IMR-90 (cell line): ENCODE results near the gene KCNAB1. TPM values are rescaled to one million over a fixed set of nuclear protein-coding genes. Genes with fewer than 3 reads are reported as not detected.

ENCODE experiments used
- ATAC-seq: fragments of 200-7000 bp; cut with Tn5 transposase; 2 replicates; pipeline ENCODE4 v1.9.1; 2020; ENCODE audit warnings: low read depth, mild to moderate bottlenecking, moderate library complexity
- BruUV-seq: library from RNA; stranded (reverse); fragments of 400-500 nt; replicated peaks from 2 replicates; lab custom pipeline; 2021; lab: Mats Ljungman, UMichigan
- CTCF ChIA-PET: fragments of 300-600 bp; formaldehyde crosslinking; extraction: SDS; loops from one replicate; lab custom pipeline; 2021; ENCODE audit warnings: antibody characterized with exemption; lab: Yijun Ruan, JAX
- POLR2A ChIA-PET: fragments of 300-600 bp; sonication (Branson Sonifier 250); formaldehyde crosslinking; loops from one replicate; lab custom pipeline; 2022; ENCODE audit warnings: antibody characterized with exemption; ENCODE audit not compliant: unreplicated experiment; lab: Charles Lee
- DNase-seq: peaks from one replicate; pipeline ENCODE4 v3.0.0; 2013
- H2AFZ ChIP-seq: replicated peaks from 2 replicates; pipeline ENCODE3; 2013; ENCODE audit warnings: low read length, mild to moderate bottlenecking; ENCODE audit not compliant: poor library complexity
- H2AK5ac ChIP-seq: 2 replicates; pipeline ENCODE4 v1.6.1; 2013; ENCODE audit warnings: low read depth, low read length, inconsistent platforms
- H2AK9ac ChIP-seq: replicated peaks from 2 replicates; pipeline ENCODE3; 2013; ENCODE audit warnings: mild to moderate bottlenecking, low read depth, low read length, moderate library complexity; ENCODE audit not compliant: poor library complexity
- H2BK120ac ChIP-seq: 2 replicates; pipeline ENCODE4 v1.6.1; 2013; ENCODE audit warnings: low read depth, low read length, inconsistent platforms
- H2BK15ac ChIP-seq: 3 replicates; pipeline ENCODE4 v1.6.1; 2013; ENCODE audit warnings: low read depth, low read length, inconsistent platforms
- H2BK20ac ChIP-seq: 2 replicates; pipeline ENCODE4 v1.6.1; 2013; ENCODE audit warnings: low read depth, mild to moderate bottlenecking, inconsistent platforms, low read length, moderate library complexity
- H2BK5ac ChIP-seq: 2 replicates; pipeline ENCODE4 v1.6.1; 2013; ENCODE audit warnings: mild to moderate bottlenecking, low read depth, low read length, inconsistent platforms; ENCODE audit not compliant: poor library complexity, severe bottlenecking
- H3K14ac ChIP-seq: replicated peaks from 2 replicates; pipeline ENCODE4 v1.6.1; 2013; ENCODE audit warnings: low read depth, low read length, inconsistent platforms
- H3K18ac ChIP-seq: 2 replicates; pipeline ENCODE4 v1.6.1; 2013; ENCODE audit warnings: low read depth, low read length, control low read depth
- H3K23ac ChIP-seq: 2 replicates; pipeline ENCODE4 v1.6.1; 2013; ENCODE audit warnings: low read depth, low read length, inconsistent platforms
- H3K27ac ChIP-seq: 2 replicates; pipeline ENCODE4 v1.5.1; 2013; ENCODE audit warnings: mild to moderate bottlenecking, control low read depth, low read length; ENCODE audit not compliant: insufficient read depth
- H3K27me3 ChIP-seq: 2 replicates; pipeline ENCODE4 v1.6.1; 2013; ENCODE audit warnings: low read length; ENCODE audit not compliant: control insufficient read depth, insufficient read depth
- H3K36me3 ChIP-seq: 2 replicates; pipeline ENCODE4 v1.6.1; 2013; ENCODE audit warnings: low read length, mixed read lengths; ENCODE audit not compliant: control insufficient read depth, insufficient read depth
- H3K4ac ChIP-seq: 2 replicates; pipeline ENCODE4 v1.6.1; 2013; ENCODE audit warnings: low read depth, low read length, inconsistent platforms
- H3K4me1 ChIP-seq: 2 replicates; pipeline ENCODE4 v1.6.1; 2013; ENCODE audit warnings: low read length, mixed read lengths; ENCODE audit not compliant: control insufficient read depth, insufficient read depth
- H3K4me2 ChIP-seq: 2 replicates; pipeline ENCODE4 v1.6.1; 2013; ENCODE audit warnings: low read depth, mild to moderate bottlenecking, control low read depth, low read length, moderate library complexity
- H3K4me3 ChIP-seq: 2 replicates; pipeline ENCODE4 v1.5.1; 2013; ENCODE audit warnings: low read depth, mild to moderate bottlenecking, control low read depth, low read length, moderate library complexity; ENCODE audit not compliant: insufficient read depth
- H3K56ac ChIP-seq: 2 replicates; pipeline ENCODE4 v1.6.1; 2013; ENCODE audit warnings: low read length, inconsistent platforms; ENCODE audit not compliant: insufficient read depth; ENCODE audit errors: extremely low read depth
- H3K79me1 ChIP-seq, 2 experiments: 2 replicates each; pipeline ENCODE4 v1.6.1; 2013; ENCODE audit warnings: low read length in 2 of 2, inconsistent platforms in 1 of 2, low read depth in 1 of 2
- H3K9ac ChIP-seq: 2 replicates; pipeline ENCODE4 v1.6.1; 2013; ENCODE audit warnings: low read depth, low read length, control low read depth
- H3K9me1 ChIP-seq: 2 replicates; pipeline ENCODE4 v1.6.1; 2013; ENCODE audit warnings: low read length, inconsistent platforms; ENCODE audit not compliant: insufficient read depth
- H3K9me3 ChIP-seq: 2 replicates; pipeline ENCODE4 v1.6.1; 2013; ENCODE audit warnings: low read length; ENCODE audit not compliant: control insufficient read depth, insufficient read depth
- H4K20me1 ChIP-seq: 2 replicates; pipeline ENCODE4 v1.6.1; 2013; ENCODE audit warnings: low read length, inconsistent platforms; ENCODE audit not compliant: insufficient read depth
- H4K5ac ChIP-seq: 2 replicates; pipeline ENCODE4 v1.6.1; 2013; ENCODE audit warnings: mild to moderate bottlenecking, low read depth, low read length, control low read depth
- H4K8ac ChIP-seq, 2 experiments: 2 replicates each; pipeline ENCODE4 v1.6.1; 2013; ENCODE audit warnings: low read depth in 2 of 2, low read length in 2 of 2, control low read depth in 1 of 2, inconsistent platforms in 1 of 2
- H4K91ac ChIP-seq: 2 replicates; pipeline ENCODE4 v1.6.1; 2013; ENCODE audit warnings: low read depth, low read length, inconsistent platforms; ENCODE audit not compliant: insufficient read depth
- CEBPB ChIP-seq: IDR thresholded peaks from 2 replicates; pipeline ENCODE4 v1.6.1; 2012; ENCODE audit warnings: low read depth, low read length, improper control_type of control experiment
- CHD1 ChIP-seq: IDR thresholded peaks from 2 replicates; pipeline ENCODE4 v1.6.1; 2012; ENCODE audit warnings: low read depth, low read length, improper control_type of control experiment
- FOS ChIP-seq: fragments of 150-350 bp; IDR thresholded peaks from 2 replicates; pipeline ENCODE4 v1.6.1; 2016; ENCODE audit warnings: low read depth, low read length
- MAZ ChIP-seq: IDR thresholded peaks from 2 replicates; pipeline ENCODE4 v1.6.1; 2012; ENCODE audit warnings: low read depth, mild to moderate bottlenecking, low read length, improper control_type of control experiment, moderate library complexity, borderline replicate concordance
- MXI1 ChIP-seq: IDR thresholded peaks from 2 replicates; pipeline ENCODE4 v1.6.1; 2012; ENCODE audit warnings: low read depth, mild to moderate bottlenecking, low read length, moderate library complexity, borderline replicate concordance
- NFE2L2 ChIP-seq: fragments of 150-350 bp; IDR thresholded peaks from 2 replicates; pipeline ENCODE4 v1.6.1; 2016; ENCODE audit warnings: low read depth, mild to moderate bottlenecking, low read length
- POLR2A ChIP-seq: IDR thresholded peaks from 2 replicates; pipeline ENCODE4 v1.6.1; 2012; ENCODE audit warnings: mild to moderate bottlenecking, low read depth, low read length
- RAD21 ChIP-seq: IDR thresholded peaks from 2 replicates; pipeline ENCODE4 v1.6.1; 2012; ENCODE audit warnings: low read length, improper control_type of control experiment
- RFX5 ChIP-seq: IDR thresholded peaks from 2 replicates; pipeline ENCODE4 v1.8.0; 2012; ENCODE audit warnings: low read depth, mild to moderate bottlenecking, low read length, moderate library complexity
- SMC3 ChIP-seq: fragments of 150-350 bp; IDR thresholded peaks from 2 replicates; pipeline ENCODE4 v1.6.1; 2016; ENCODE audit warnings: low read depth, mild to moderate bottlenecking, antibody characterized with exemption, low read length, moderate library complexity
- WGBS, 2 experiments: methylation state at CpG; one replicate each; pipeline versions ENCODE4 v1.1.5 to v1.1.7; 2013; ENCODE audit warnings: missing lambda C conversion rate in 2 of 2; ENCODE audit not compliant: insufficient read length in 1 of 2; ENCODE audit errors: extremely low coverage in 2 of 2; 5-methylcytosine and 5-hydroxymethylcytosine counted together
- dilution Hi-C: fragments of 300-500 bp; cut with HindIII; formaldehyde crosslinking; loops from one replicate; pipeline ENCODE4 v1.14.3; 2018; ENCODE audit warnings: low sequenced_read_pairs; ENCODE audit not compliant: unreplicated experiment
- in situ Hi-C: fragments of 300-500 bp; cut with MboI; formaldehyde crosslinking; loops from 3 replicates; pipeline ENCODE4 v1.14.3; 2019; ENCODE audit warnings: low sequenced_read_pairs, inconsistent platforms, mixed read lengths
- intact Hi-C: fragments of 100-400 bp; cut with micrococcal nuclease; formaldehyde crosslinking; loops from 2 replicates; pipeline ENCODE4 v1.10.0; 2022
- polyA plus RNA-seq, 3 experiments: library from polyadenylated mRNA; depleted of rRNA; stranded (reverse); fragments of >200 nt; gene quantifications; 2 replicates each; pipeline ENCODE4 v1.2.3, GENCODE V29; 2012; ENCODE audit warnings: low replicate concordance in 1 of 3
- total RNA-seq: library from RNA; depleted of rRNA; stranded (reverse); fragments of >200 nt; gene quantifications from 2 replicates; pipeline ENCODE4 v1.2.3, GENCODE V29; 2012
- TF ChIP-seq, protein P1 (sequence below): conservative IDR thresholded peaks from 2 replicates; pipeline ENCODE4 v1.5.1; 2012; ENCODE audit warnings: mild to moderate bottlenecking, low read depth, low read length, improper control_type of control experiment
- TF ChIP-seq, protein P2 (sequence below): fragments of 150-350 bp; IDR thresholded peaks from 2 replicates; pipeline ENCODE4 v1.6.1; 2016; ENCODE audit warnings: low read depth, mild to moderate bottlenecking, low read length, moderate library complexity, borderline replicate concordance
- TF ChIP-seq, protein P3 (sequence below): fragments of 150-350 bp; IDR thresholded peaks from 2 replicates; pipeline ENCODE4 v1.6.1; 2017; ENCODE audit warnings: mild to moderate bottlenecking, antibody characterized with exemption, low read length, low read depth

Gene KCNAB1
- total and polyA plus RNA-seq, 2 of the 4 experiments (the other 2 are of a cell fraction) = under 0.01 to 0.07 TPM

DNA sequence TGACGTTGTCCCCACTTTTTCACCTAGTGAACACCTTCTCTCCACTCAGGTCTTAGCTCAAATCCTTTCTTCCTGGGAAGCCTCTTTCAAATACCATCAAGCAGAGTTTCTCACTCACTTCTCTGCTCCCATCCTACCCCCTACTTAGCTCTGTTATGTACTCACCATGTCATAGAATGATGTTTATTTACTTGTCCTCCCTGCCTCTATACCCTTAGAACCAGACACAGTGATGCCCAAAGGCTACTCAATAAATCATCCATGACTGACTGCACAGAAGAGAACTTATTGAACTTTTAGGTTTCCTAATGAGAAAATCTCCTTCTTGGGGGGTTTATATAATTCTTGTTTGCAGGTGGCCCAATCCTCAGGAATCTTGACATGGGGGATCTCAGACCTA lies 280.4 kb downstream of the KCNAB1 start:
- Histone ChIP-seq H3K9me3 (no peaks in the 10 kb centered on the region), H3K18ac (no peak overlapping the region), H3K79me1 (no peaks in the 10 kb centered on the region), H2AK5ac (no peak overlapping the region), H3K9ac (no peak overlapping the region), H2BK15ac (no peak overlapping the region), H4K8ac (no peak overlapping the region), H3K9me1 (no peaks in the 10 kb centered on the region), H2BK120ac (no peak overlapping the region), H3K4ac (no peak overlapping the region), H3K27me3 (peaks cover 2% of the 10 kb centered on the region), H3K23ac (no peak overlapping the region), H4K20me1 (no peaks in the 10 kb centered on the region), H4K91ac (no peak overlapping the region), H4K5ac (no peak overlapping the region), H3K4me2 (no peak overlapping the region), H2AFZ (no peak overlapping the region), H3K27ac (no peak overlapping the region), H3K36me3 (no peaks in the 10 kb centered on the region), H2BK20ac (no peak overlapping the region), H3K4me1 (no peaks in the 10 kb centered on the region), H2AK9ac (no peak overlapping the region), H3K4me3 (no peak overlapping the region), H2BK5ac (no peak overlapping the region), H3K56ac (no peak overlapping the region), H3K14ac (no peak overlapping the region)
- DNase-seq = no peak
- no TSS peak for BruUV-seq
- TF ChIP-seq, protein P1, sequence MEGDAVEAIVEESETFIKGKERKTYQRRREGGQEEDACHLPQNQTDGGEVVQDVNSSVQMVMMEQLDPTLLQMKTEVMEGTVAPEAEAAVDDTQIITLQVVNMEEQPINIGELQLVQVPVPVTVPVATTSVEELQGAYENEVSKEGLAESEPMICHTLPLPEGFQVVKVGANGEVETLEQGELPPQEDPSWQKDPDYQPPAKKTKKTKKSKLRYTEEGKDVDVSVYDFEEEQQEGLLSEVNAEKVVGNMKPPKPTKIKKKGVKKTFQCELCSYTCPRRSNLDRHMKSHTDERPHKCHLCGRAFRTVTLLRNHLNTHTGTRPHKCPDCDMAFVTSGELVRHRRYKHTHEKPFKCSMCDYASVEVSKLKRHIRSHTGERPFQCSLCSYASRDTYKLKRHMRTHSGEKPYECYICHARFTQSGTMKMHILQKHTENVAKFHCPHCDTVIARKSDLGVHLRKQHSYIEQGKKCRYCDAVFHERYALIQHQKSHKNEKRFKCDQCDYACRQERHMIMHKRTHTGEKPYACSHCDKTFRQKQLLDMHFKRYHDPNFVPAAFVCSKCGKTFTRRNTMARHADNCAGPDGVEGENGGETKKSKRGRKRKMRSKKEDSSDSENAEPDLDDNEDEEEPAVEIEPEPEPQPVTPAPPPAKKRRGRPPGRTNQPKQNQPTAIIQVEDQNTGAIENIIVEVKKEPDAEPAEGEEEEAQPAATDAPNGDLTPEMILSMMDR = no peak
- TF ChIP-seq NFE2L2 (no peak), SMC3 (no peak), CEBPB (no peak), CHD1 (no peak), FOS (no peak), POLR2A (no peak), MAZ (no peak), RFX5 (no peak), MXI1 (no peak), RAD21 (no peak)
- TF ChIP-seq, protein P2, sequence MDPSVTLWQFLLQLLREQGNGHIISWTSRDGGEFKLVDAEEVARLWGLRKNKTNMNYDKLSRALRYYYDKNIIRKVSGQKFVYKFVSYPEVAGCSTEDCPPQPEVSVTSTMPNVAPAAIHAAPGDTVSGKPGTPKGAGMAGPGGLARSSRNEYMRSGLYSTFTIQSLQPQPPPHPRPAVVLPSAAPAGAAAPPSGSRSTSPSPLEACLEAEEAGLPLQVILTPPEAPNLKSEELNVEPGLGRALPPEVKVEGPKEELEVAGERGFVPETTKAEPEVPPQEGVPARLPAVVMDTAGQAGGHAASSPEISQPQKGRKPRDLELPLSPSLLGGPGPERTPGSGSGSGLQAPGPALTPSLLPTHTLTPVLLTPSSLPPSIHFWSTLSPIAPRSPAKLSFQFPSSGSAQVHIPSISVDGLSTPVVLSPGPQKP = no peak
- TF ChIP-seq, protein P3, sequence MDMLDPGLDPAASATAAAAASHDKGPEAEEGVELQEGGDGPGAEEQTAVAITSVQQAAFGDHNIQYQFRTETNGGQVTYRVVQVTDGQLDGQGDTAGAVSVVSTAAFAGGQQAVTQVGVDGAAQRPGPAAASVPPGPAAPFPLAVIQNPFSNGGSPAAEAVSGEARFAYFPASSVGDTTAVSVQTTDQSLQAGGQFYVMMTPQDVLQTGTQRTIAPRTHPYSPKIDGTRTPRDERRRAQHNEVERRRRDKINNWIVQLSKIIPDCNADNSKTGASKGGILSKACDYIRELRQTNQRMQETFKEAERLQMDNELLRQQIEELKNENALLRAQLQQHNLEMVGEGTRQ = no peak
- no peak for ATAC-seq
- dilution Hi-C loops (no loop called here), in situ Hi-C loops (no loop called here), intact Hi-C loops (no loop called here)
- CTCF ChIA-PET = interaction anchor here (1.3 kb wide), 1 partner anchor 15 kb away, joined by 3 read pairs; no protein-coding TSS in a partner anchor
- 18% methylated on average over 1 of the region's 1 CpG; no CpG with 5 or more reads in 1 of the 2 experiments for WGBS, 2 experiments
- POLR2A ChIA-PET = no interaction called here
